Subcutaneous adipose tissue (tissue), 4 donors: ENCODE results near the gene OGFR. TPM values are rescaled to one million over a fixed set of nuclear protein-coding genes. Genes with fewer than 3 reads are reported as not detected.

Experiments used
- CTCF ChIP-seq: fragments of 450-650 bp; IDR thresholded peaks from one replicate; pipeline ENCODE4 v1.5.1; 2016; ENCODE audit warnings: low read depth, mild to moderate bottlenecking, control low read depth, antibody characterized with exemption, moderate library complexity
- total RNA-seq, 4 donors: library from RNA; depleted of rRNA; stranded (reverse); fragments of >200 nt; gene quantifications; one replicate each; pipeline ENCODE4 v1.1.0, GENCODE V29; 2016

The OGFR gene
- total RNA-seq, 4 donors from 2014 or later, result 17.4 to 67.1 (median 44.4) TPM

DNA sequence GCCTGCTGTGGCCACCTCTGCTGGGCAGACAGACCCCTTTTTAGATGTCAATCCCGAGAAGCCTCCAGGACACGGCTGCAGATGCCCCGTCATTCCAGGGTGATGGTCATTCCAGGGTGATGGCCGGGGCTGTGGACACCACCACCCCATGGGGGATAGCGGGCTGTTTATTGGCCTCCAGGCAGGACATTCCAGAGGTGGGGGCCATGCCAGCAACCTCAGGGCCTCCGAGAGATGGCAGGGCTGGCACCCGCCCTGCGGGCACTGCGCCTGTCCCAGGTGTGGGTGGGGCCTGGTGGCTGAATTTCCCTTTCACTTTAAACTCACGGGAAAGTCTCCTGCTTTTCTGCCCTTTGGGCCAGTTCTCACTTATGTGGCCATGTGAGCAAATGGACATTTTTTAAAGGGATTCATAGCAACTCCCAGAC, 26.7 kb downstream of the OGFR start:
- no peak for TF ChIP-seq CTCF

GRCh38 chr20:62831854-62832211, 27.2 kb downstream of the OGFR start:
- no peak for TF ChIP-seq CTCF

DNA sequence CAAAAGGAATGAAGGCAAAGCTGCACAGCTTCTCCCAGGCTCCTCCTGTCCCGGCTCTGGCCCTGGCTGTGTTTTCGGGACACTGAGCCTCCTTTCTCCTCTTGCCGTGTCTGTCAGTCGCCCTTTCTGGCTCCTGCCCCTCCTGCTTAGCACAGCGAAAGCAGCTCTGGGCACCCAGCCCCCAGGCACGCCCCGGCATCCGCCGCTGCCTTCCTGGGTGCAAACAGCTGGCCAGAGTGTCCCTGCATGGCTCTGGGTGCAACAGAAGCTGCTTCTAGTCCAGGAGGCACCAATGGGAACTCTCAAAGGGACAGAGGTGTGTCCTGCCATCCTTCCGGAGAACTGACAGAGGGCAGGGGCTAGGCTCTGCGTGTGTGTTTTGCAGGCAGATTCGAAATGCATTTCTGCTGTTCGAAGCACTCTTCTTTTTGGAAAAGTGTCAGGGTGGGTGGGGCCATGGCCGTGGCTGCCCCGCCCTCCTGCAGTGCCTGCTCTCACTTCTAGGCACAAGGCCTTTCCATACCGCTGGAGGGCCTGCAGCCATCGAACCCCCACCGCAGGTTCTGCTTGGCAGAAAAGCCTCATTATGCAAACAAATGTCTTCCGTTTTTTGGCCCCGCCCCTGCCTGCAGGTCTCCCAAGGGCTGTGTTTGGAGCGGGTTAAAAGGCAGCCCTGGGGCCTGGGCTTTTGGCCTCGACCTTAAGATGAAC, 27.7 kb downstream of the OGFR start:
- no peak for TF ChIP-seq CTCF

- no peak for TF ChIP-seq CTCF
These were observed 28.3 kb downstream of the OGFR start for GRCh38 chr20:62832951-62833391.

DNA sequence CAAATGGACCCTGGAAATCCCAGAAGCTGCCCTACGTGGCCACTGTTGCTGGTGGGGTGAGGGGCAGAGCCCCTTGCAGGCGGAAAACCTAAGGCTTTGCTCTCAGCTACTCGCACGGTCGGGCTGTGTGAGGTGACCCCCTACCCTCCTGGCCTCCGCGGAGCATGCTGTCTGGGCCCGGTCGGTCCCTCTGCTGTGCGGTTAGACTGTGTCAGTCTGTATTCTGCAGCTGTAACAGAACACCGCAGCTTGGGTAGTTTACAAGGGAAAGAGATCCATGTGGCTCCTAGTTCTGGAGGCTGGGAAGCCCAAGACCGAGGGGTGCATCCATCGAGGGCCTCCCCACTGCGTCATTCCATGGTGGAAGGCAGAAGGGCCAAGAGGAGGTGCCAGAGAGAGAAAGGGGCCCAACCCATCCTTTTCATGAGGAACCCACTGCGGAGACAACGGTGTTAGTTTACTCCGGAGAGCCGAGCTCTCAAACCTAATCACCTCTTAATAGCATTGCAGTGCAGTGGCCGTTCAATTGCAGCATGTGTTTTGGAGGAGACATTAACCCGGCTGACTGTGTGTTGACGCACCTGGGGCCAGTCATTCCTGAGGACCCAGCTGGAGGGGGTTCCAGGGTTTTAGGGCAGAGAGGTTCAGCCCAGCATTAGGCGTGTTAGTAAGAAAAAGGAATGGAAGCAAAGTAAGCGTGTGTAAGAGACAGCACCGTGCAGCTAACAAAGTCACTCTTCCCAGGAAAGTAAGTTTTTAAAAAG, 30.5 kb downstream of the OGFR start:
- TF ChIP-seq CTCF, result no peak

- no peak for TF ChIP-seq CTCF
These were observed 31.6 kb downstream of the OGFR start for GRCh38 chr20:62835931-62836861.
